Epithelial cell of esophagus (primary cell): ENCODE results near the gene SPTBN1.
"Not testable (repeated sequence)": the region's sequence is repeated elsewhere in the genome, so short reads cannot be mapped to it uniquely, and the experiment has no call there.

ENCODE experiments used
- DNase-seq: peaks from one replicate; pipeline ENCODE4 v3.0.0; 2010; ENCODE audit warnings: low read depth
- H3K4me3 ChIP-seq: 2 replicates; pipeline ENCODE4 v1.5.1; 2011; ENCODE audit warnings: mild to moderate bottlenecking, low read length, control low read depth
- TF ChIP-seq, protein P1 (sequence below): IDR thresholded peaks from 2 replicates; pipeline ENCODE4 v1.5.1; 2011; ENCODE audit warnings: low read depth, mild to moderate bottlenecking, low read length, control low read depth, inconsistent platforms; ENCODE audit not compliant: insufficient read depth; ENCODE audit errors: missing control alignments

SPTBN1 gene

DNA sequence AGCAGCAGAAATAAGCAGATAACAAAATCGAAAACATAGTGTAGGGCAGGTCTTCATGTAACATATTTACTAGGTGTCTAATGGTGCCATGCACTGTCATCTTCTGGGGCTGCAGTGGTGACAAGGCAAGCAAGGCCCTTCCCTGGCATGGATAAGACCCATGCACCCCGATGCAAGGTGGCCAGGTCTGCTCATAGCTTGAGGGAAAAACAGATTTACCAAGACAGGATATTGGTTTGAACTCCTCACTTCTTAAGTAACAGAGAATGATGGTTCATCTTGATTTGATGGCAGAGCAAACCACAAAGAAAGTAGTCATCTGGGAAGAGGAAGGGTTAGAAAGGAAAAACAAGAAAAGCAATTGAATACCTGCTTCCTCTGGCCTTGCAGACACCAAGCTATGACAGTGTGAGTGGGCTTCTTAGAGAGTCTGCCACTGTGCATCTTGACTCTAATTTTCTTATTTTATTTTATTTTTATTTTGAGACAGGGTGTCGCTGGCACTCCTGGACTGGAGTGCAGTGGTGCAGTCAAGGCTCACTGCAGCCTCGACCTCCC lies 231.5 kb downstream of the SPTBN1 start:
- TF ChIP-seq, protein P1, sequence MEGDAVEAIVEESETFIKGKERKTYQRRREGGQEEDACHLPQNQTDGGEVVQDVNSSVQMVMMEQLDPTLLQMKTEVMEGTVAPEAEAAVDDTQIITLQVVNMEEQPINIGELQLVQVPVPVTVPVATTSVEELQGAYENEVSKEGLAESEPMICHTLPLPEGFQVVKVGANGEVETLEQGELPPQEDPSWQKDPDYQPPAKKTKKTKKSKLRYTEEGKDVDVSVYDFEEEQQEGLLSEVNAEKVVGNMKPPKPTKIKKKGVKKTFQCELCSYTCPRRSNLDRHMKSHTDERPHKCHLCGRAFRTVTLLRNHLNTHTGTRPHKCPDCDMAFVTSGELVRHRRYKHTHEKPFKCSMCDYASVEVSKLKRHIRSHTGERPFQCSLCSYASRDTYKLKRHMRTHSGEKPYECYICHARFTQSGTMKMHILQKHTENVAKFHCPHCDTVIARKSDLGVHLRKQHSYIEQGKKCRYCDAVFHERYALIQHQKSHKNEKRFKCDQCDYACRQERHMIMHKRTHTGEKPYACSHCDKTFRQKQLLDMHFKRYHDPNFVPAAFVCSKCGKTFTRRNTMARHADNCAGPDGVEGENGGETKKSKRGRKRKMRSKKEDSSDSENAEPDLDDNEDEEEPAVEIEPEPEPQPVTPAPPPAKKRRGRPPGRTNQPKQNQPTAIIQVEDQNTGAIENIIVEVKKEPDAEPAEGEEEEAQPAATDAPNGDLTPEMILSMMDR = no peak
- no peak for DNase-seq

GRCh38 chr2:54691445-54692135 lies 235.5 kb downstream of the SPTBN1 start:
- no peak for DNase-seq
- TF ChIP-seq, protein P1 = no peak
- H3K4me3 ChIP-seq = no peak overlapping the region

More for the DNA sequence above, 231.5 kb downstream of the SPTBN1 start:
- no peak overlapping the region for H3K4me3 ChIP-seq

DNA sequence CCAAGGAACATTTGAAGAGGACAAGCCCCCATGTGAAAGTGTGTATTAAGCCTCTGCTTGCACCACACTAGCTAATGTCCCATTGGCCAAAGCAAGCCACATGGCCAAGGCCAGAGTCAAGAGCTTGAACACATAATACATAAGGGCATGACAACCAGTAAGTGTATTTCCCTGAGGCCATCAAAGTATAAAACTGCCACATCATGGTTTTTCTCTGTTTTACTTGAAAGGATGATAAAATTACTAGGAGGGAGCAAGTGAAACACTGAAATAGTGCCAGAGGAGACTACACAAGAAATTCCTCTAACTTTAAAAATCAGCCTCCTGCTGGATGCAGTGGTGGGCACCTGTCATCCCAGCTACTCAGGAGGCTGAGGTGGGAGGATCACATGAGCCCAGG lies 236.4 kb downstream of the SPTBN1 start:
- no peak overlapping the region for H3K4me3 ChIP-seq
- TF ChIP-seq, protein P1 = no peak
- no peak for DNase-seq

DNA sequence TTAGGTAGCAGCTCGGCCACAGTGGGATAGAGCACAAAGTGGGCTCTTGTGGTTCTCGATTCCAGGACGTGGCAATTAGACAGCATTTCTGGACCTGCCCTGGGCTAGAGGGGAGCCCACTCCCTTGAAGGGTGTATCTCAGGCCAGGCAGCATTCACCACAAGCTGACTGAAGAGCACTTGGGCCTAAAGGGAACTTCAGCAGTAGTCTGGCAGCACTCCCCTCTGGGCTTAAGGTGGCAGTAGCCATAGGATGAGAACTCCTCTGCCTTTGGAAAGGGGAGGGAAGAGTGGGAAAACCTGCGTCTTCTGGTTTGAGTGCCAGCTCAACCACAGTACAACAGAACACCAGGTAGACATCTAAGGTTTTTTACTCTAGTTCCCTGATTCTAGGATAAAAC lies 239.3 kb downstream of the SPTBN1 start:
- DNase-seq = no peak
- no peak overlapping the region for H3K4me3 ChIP-seq
- TF ChIP-seq, protein P1 = no peak

GRCh38 chr2:54697934-54698333 lies 241.8 kb downstream of the SPTBN1 start:
- DNase-seq = no peak
- H3K4me3 ChIP-seq = no peak overlapping the region
- TF ChIP-seq, protein P1 = no peak

GRCh38 chr2:54698926-54699325 lies 242.8 kb downstream of the SPTBN1 start:
- not testable (repeated sequence) for DNase-seq, H3K4me3 ChIP-seq

DNA sequence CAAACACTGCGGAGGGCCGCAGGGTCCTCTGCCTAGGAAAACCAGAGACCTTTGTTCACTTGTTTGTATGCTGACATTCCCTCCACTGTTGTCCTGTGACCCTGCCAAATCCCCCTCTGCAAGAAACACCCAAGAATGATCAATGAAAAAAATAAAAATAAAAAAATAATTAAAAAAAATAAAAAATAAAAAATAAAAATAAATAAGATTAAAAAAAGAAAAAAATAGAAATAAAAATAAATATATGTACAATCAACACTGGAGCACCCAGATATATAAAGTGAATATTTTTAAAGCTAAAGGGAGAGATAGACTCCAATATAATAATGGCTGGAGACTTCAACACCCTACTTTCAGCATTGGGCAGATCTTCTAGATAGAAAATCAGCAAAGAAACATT lies 243.5 kb downstream of the SPTBN1 start:
- no peak overlapping the region for H3K4me3 ChIP-seq
- TF ChIP-seq, protein P1 = no peak
- DNase-seq = no peak
